Measurements from ENCODE around the gene SF1. TPM values are rescaled to one million over a fixed set of nuclear protein-coding genes. Genes with fewer than 3 reads are reported as not detected.

SF1 gene
- total RNA-seq, 2 donors from 2014 or later: 150 to 470 TPM

DNA sequence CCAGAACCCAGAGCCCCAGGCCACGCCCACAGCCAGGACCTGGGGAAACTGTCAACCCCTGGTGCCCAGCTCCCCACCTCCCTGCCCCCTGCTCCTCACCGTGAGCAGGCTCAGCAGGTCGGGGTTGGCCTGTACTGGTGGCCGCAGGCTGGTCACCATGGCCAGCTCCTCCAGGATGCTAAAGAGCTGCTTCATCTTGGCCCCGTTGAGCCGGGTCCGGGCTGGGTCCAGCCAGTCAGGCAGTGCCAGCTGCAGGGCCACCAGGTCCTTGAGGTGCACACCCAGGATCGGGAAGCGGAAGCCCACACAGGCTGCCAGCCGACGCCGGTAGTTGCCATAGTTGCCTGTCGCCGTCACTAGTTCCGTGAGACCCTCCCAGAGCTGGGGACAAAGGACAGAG, 41.7 kb downstream of the SF1 start:
- 86% methylated on average over 13 of the region's 15 CpGs; no CpG with 5 or more reads in 1 of the 2 donors for WGBS, 2 donors
- no peak for ATAC-seq

DNA sequence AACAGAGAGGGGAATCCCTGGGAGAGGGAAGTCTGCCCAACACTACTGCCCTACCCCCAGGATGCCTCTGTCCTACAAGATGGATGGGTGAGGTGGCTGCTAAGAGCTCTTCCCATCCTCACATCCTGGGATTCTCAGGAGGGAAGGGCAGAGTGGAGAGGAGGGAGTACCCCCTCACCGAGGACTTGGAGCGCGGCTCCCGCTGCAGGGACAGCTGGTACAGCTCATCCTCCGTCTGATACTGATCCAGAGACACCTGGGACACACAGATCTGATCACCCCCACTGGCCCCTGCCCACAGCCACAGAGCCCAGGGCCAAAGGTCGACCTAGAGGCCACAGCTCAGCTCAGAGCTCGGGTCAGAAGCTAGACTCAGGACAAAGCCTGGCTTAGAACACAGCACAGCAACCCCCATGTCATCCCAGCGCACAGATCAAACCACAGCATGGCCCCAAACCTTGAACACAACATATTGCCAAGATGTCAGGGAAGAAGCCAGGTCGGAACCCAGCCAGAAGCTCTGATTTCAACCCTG, 42.5 kb downstream of the SF1 start:
- H3K4me3 ChIP-seq: no peak overlapping the region
- ATAC-seq: no peak
- WGBS, 2 donors: 80 to 83% methylated on average over 1 to 9 of the region's 9 CpGs
- intact Hi-C loops (cut with DNase I): no loop called here
- no peaks in the 10 kb centered on the region for H3K27me3 ChIP-seq
- DNase-seq: no peak
- no peaks in the 10 kb centered on the region for H3K36me3 ChIP-seq (replicated peaks in 1 of 2; ENCODE audit: insufficient read depth in 1 of 2, low read depth in 2 of 2)
- no peaks in the 10 kb centered on the region for H3K9me3 ChIP-seq
- no peaks in the 10 kb centered on the region for H3K4me1 ChIP-seq
- no peak overlapping the region for H3K27ac ChIP-seq
- TF ChIP-seq POLR2A (IDR thresholded peaks at IDR 0.05): no peak
- TF ChIP-seq, protein P1, sequence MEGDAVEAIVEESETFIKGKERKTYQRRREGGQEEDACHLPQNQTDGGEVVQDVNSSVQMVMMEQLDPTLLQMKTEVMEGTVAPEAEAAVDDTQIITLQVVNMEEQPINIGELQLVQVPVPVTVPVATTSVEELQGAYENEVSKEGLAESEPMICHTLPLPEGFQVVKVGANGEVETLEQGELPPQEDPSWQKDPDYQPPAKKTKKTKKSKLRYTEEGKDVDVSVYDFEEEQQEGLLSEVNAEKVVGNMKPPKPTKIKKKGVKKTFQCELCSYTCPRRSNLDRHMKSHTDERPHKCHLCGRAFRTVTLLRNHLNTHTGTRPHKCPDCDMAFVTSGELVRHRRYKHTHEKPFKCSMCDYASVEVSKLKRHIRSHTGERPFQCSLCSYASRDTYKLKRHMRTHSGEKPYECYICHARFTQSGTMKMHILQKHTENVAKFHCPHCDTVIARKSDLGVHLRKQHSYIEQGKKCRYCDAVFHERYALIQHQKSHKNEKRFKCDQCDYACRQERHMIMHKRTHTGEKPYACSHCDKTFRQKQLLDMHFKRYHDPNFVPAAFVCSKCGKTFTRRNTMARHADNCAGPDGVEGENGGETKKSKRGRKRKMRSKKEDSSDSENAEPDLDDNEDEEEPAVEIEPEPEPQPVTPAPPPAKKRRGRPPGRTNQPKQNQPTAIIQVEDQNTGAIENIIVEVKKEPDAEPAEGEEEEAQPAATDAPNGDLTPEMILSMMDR (IDR thresholded peaks at IDR 0.05): no peak

More for the DNA sequence above, 41.7 kb downstream of the SF1 start:
- Histone ChIP-seq H3K4me1 (no peaks in the 10 kb centered on the region), H3K36me3 (replicated peaks in 1 of 2; ENCODE audit: insufficient read depth in 1 of 2, low read depth in 2 of 2) (no peaks in the 10 kb centered on the region), H3K27ac (no peak overlapping the region), H3K27me3 (peaks cover 0 to 6% of the 10 kb centered on the region in 2 donors), H3K9me3 (no peaks in the 10 kb centered on the region), H3K4me3 (no peak overlapping the region)
- intact Hi-C loops (cut with DNase I): no loop called here
- DNase-seq: no peak
- no peak for TF ChIP-seq POLR2A (IDR thresholded peaks at IDR 0.05)
- TF ChIP-seq, protein P1 (IDR thresholded peaks at IDR 0.05): no peak

GRCh38 chr11:64734811-64735724, 43.3 kb downstream of the SF1 start:
- Histone ChIP-seq H3K27ac (no peak overlapping the region), H3K4me1 (no peaks in the 10 kb centered on the region), H3K9me3 (no peaks in the 10 kb centered on the region), H3K4me3 (no peak overlapping the region), H3K27me3 (no peaks in the 10 kb centered on the region), H3K36me3 (replicated peaks in 1 of 2; ENCODE audit: insufficient read depth in 1 of 2, low read depth in 2 of 2) (no peaks in the 10 kb centered on the region)
- intact Hi-C loops (cut with DNase I): no loop called here
- no peak for DNase-seq
- WGBS, 2 donors: 59 to 71% methylated on average over 14 to 23 of the region's 23 CpGs
- no peak for TF ChIP-seq POLR2A (IDR thresholded peaks at IDR 0.05)
- TF ChIP-seq, protein P1 (IDR thresholded peaks at IDR 0.05): no peak
- no peak for ATAC-seq

DNA sequence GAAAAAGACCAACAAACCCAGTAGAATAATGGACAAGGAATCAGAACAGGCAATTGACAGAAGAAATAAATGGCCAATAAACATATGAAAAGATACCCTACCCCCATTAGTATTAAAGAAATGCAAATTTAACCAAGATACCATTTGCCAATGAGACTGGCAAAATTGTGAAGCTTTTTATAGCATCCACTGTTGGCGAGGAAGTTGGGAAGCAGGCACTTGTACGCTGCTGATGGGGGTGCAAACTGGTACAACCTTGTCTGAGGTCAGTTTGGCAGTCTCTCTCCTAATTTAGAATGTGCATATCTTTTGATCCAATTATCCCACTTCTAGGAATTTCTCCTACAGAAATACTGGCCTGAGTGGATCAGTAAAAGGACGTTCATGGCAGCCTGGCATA, 46.7 kb downstream of the SF1 start:
- 83 to 92% methylated on average over 3 of the region's 3 CpGs for WGBS, 2 donors
- Histone ChIP-seq H3K36me3 (replicated peaks in 1 of 2; ENCODE audit: insufficient read depth in 1 of 2, low read depth in 2 of 2) (no peaks in the 10 kb centered on the region), H3K27me3 (no peaks in the 10 kb centered on the region), H3K27ac (no peak overlapping the region), H3K4me3 (no peak overlapping the region), H3K9me3 (no peaks in the 10 kb centered on the region), H3K4me1 (no peaks in the 10 kb centered on the region)
- intact Hi-C loops (cut with DNase I): no loop called here
- DNase-seq (no peak), ATAC-seq (no peak)
- no peak for TF ChIP-seq POLR2A (IDR thresholded peaks at IDR 0.05)
- TF ChIP-seq, protein P1 (IDR thresholded peaks at IDR 0.05): no peak
